Measurements from ENCODE around the gene SLC5A12. TPM values are rescaled to one million over a fixed set of nuclear protein-coding genes. Genes with fewer than 3 reads are reported as not detected.

SLC5A12 gene
- total RNA-seq, 3 donors from 2014 or later: not detected

DNA sequence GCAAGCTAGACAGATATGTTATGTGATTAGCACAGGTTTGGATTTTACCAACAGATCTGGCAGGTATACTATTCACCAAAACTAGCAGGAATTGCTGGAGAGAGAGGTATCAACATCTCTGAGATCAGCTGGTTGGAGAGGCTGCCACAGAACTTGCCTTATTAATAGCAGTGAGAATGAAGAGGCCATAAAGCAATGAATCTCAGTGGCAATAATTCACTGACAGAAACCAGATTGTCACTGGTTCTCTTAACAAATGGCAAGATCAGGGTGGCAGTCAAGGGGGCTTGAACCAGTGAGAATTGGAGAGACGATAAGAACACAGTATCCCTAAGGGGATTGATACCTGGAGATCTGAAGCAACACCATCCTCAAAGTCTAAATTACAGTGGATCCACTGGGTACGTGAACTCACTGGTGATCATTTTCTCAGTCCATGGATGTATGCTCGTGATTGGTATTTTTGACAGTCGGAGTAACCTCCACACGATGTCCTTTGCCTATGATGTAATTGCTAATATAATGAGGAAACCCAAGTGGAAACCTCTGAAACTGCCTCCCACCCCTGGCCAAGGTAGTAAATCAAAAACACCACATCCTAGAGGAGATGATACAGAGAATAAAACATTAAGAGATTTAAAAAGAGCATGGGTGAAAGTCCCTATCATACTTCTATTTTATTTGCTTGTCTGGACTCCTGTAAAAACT is 17.7 kb upstream of the SLC5A12 start:
- Mint-ChIP-seq H3K4me1 (ENCODE audit: low read depth) (no peaks in the 10 kb centered on the region), H3K36me3 (ENCODE audit: insufficient read depth) (no peaks in the 10 kb centered on the region), H3K9me3 (peaks cover 4% of the 10 kb centered on the region), H3K4me3 (no peak overlapping the region), H3K27me3 (ENCODE audit: low read depth) (no peaks in the 10 kb centered on the region)
- DNase-seq (no peak), ATAC-seq (no peak)

DNA sequence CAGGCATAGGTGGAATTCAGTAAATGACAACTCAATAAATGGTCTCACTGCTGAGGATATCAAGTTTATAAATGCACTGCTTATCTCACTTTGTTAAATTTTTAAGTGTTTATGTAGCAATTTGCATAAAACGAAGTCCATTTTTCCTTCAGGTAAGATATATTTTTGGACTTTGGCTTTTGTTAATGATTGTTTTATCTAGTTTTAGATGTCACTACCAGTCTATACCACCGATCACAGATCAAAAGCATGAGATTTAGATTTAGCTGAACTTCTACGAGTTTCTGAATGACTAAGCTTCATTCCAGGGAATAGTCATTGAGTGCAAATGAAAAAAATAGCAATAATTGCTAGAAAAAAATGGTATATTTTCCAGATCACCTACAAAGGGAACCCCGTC is 12.8 kb upstream of the SLC5A12 start:
- no peak for ATAC-seq
- no peak for DNase-seq
- no peaks in the 10 kb centered on the region for H3K36me3 Mint-ChIP-seq (ENCODE audit: insufficient read depth)
- H3K4me3 Mint-ChIP-seq: no peak overlapping the region
- peaks cover 19% of the 10 kb centered on the region for H3K9me3 Mint-ChIP-seq
- no peaks in the 10 kb centered on the region for H3K27me3 Mint-ChIP-seq (ENCODE audit: low read depth)
- H3K4me1 Mint-ChIP-seq (ENCODE audit: low read depth): no peaks in the 10 kb centered on the region

DNA sequence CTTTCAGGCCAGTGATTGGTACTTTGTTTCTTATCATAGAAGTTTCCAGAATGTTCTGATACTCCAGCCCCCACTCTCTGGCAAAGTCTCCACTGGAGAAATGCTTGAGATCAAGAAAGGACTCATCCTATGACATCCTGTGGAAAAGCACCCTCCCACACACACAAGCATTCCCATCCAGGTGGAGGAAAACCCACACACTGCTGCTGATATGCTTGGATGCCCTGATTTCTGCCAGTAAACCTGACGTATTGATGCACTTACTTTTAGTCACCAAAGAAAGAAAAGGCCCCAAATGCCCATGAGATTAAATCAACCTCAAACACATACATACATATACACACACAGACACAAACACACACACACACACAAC is 9.2 kb upstream of the SLC5A12 start:
- no peaks in the 10 kb centered on the region for H3K4me1 Mint-ChIP-seq (ENCODE audit: low read depth)
- no peaks in the 10 kb centered on the region for H3K36me3 Mint-ChIP-seq (ENCODE audit: insufficient read depth)
- no peaks in the 10 kb centered on the region for H3K27me3 Mint-ChIP-seq (ENCODE audit: low read depth)
- ATAC-seq: no peak
- peaks cover 19% of the 10 kb centered on the region for H3K9me3 Mint-ChIP-seq
- no peak overlapping the region for H3K4me3 Mint-ChIP-seq
- DNase-seq: no peak

DNA sequence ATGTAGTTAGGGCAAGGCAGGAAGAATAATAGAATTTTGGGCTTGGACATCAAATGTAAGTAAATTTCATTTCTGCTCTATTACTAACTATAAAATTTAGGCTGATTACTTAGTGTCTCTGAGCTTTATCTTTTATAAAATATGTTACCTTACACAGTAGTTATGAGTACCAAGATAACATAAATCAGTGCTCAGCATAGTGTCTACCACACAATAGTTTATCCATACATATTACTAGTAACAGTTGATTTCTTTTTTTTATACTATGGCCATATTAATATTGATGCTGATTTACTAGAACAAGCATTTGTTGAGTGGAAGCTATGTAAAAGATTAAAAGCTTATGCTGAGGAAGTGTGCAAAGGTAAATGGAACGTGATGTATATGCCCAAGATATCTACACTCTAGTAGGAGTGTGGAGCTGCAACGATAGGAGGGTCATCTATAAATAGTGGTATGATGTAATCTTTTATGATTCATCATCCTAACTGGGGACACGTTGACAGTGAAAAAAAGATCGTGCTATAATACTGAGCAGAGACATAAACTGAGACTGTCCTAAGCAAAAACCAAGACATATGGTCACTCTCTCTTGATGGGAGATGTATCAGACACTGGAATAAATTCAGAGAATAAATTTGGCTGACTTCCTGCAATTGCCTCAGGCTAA is 8.7 kb upstream of the SLC5A12 start:
- ATAC-seq (no peak), DNase-seq (no peak)
- Mint-ChIP-seq H3K9me3 (peaks cover 21% of the 10 kb centered on the region), H3K4me1 (ENCODE audit: low read depth) (no peaks in the 10 kb centered on the region), H3K36me3 (ENCODE audit: insufficient read depth) (no peaks in the 10 kb centered on the region), H3K27me3 (ENCODE audit: low read depth) (no peaks in the 10 kb centered on the region), H3K4me3 (no peak overlapping the region)

DNA sequence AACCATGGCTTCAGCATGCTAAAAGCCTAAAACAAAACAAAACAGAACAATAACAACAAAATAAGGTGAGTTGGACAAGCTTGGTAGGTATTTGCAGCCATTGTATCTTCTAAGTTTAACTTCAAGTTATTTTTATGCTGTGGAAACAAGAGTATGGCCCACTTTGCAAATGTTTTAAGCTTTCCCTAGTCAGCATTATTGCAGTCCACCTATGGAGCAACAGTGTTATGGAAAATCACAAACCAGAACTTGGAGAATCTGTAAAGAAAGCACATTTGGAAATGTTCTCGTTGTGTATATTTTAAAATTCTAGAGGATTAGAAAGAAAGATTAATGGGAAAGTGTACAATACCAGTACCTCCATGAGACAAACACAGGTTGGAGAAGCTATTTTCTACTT is 7.4 kb upstream of the SLC5A12 start:
- H3K9me3 Mint-ChIP-seq: peaks cover 23% of the 10 kb centered on the region
- H3K36me3 Mint-ChIP-seq (ENCODE audit: insufficient read depth): no peaks in the 10 kb centered on the region
- no peaks in the 10 kb centered on the region for H3K27me3 Mint-ChIP-seq (ENCODE audit: low read depth)
- ATAC-seq (no peak), DNase-seq (no peak)
- no peak overlapping the region for H3K4me3 Mint-ChIP-seq
- no peaks in the 10 kb centered on the region for H3K4me1 Mint-ChIP-seq (ENCODE audit: low read depth)

DNA sequence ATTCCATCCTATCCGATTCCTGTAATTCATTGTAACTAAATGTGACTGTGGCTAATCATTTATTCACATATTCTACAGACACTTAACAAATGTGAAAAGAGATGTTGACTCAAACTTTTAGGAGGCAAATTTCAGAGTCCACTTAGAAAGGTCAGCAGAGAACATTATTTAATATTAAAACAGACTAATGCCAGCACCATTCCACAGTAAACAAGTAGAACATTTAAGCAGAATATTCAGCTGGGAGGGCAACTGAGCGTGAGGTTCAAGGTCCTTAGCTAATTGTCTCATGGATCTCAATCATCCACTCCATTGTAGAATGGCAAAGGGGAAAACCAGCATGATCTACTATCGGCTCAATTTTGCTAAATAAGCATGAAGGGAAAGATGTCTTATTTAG is 5.1 kb upstream of the SLC5A12 start:
- H3K9me3 Mint-ChIP-seq: peaks cover 8% of the 10 kb centered on the region
- no peak for ATAC-seq
- no peak for DNase-seq
- no peak overlapping the region for H3K4me3 Mint-ChIP-seq
- H3K4me1 Mint-ChIP-seq (ENCODE audit: low read depth): no peaks in the 10 kb centered on the region
- no peaks in the 10 kb centered on the region for H3K36me3 Mint-ChIP-seq (ENCODE audit: insufficient read depth)
- H3K27me3 Mint-ChIP-seq (ENCODE audit: low read depth): no peaks in the 10 kb centered on the region

DNA sequence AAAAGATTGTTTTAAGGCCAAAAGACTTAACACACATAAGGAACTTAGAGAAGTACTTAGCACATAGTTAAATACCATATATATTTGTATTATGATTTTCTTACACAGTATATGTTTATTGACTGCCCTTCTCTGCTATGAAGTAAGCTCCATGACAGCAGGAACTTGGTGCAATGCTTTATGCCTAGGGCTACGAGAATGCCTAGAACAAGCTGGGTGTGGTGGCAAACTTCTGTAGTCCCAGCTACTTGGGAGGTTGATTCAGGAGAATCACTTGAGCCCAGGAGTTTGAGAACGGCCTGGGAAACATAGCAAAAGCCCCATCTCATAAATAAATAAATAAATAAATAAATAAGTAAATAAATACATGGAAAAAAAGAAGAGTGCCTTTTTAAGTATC is 1.9 kb downstream of the SLC5A12 start:
- Mint-ChIP-seq H3K27me3 (ENCODE audit: low read depth) (no peaks in the 10 kb centered on the region), H3K9me3 (peaks cover 4% of the 10 kb centered on the region), H3K36me3 (ENCODE audit: insufficient read depth) (no peaks in the 10 kb centered on the region), H3K4me3 (no peak overlapping the region), H3K4me1 (ENCODE audit: low read depth) (no peaks in the 10 kb centered on the region)
- no peak for ATAC-seq
- no peak for DNase-seq

DNA sequence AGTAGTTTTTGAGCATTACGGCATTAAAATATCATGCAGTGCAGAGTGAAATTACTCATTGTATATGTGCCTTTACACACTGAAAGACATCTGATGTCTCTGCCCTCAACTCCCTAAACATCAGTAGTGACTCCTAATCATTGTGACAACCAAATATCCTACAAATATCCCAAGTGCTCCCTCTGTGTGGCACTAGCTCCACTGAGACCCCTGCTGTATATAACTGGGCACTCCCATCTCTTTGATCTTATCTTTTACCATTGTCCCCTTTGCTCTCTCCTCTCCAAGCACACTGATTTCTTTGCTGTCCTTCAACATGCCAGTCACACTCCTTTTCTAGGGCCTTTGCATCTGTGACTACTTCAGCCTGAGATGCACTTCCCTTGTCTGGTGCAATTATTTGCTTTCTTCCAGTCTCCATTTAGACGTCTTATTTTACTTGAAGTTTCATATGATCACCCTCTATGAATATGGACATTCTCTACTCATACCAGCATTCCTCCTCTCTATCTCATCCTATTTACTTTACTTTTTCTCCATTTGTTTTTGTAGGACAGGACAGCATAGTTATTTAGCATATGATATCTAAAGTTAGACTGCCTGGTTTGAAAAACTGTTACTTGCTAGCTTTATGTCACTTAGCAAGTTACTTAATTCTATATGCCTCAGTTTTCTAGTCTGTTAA is 2.4 kb downstream of the SLC5A12 start:
- ATAC-seq: no peak
- Mint-ChIP-seq H3K4me3 (no peak overlapping the region), H3K4me1 (ENCODE audit: low read depth) (no peaks in the 10 kb centered on the region), H3K9me3 (peaks cover 4% of the 10 kb centered on the region), H3K27me3 (ENCODE audit: low read depth) (no peaks in the 10 kb centered on the region), H3K36me3 (ENCODE audit: insufficient read depth) (no peaks in the 10 kb centered on the region)
- no peak for DNase-seq

DNA sequence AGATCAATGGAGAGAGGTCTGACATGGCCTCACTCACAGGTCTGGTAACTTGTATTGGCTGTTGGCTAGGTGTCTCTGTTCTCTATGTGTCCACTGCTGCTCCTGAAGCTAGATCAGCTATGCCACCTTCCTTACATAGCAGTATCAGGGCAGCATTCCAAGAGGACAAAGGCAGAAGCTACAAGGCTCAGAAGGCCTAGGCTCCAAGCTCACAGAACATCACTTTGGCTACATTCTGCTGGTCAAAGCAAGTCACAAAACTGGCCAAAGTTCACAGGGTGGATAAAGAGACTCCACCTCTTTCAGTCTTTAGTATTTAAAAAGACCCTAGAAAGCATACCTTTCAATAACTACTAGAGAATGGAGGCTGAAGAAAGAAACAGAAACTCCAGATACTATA is 4.1 kb downstream of the SLC5A12 start:
- no peak for ATAC-seq
- DNase-seq: no peak
- Mint-ChIP-seq H3K9me3 (peaks cover 4% of the 10 kb centered on the region), H3K4me3 (no peak overlapping the region), H3K27me3 (ENCODE audit: low read depth) (no peaks in the 10 kb centered on the region), H3K36me3 (ENCODE audit: insufficient read depth) (no peaks in the 10 kb centered on the region), H3K4me1 (ENCODE audit: low read depth) (no peaks in the 10 kb centered on the region)

DNA sequence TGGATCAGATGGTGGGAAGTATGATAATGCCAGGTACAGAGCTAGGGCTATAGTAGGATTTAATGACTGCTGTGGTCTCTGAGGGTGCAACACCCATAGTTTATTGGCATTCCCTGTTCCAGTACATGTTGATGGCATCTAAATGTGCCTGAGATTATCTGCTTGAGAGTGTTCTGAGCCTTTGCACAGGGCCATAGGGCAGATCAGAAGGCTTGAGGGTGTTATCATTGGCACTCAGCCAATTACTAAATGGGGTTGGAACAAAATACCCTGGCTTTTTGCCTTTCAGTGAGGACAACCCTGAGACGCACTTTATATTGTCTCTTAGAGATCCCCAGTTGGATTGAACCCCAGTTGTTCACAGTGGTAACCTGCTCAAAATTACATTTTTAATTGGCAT is 6.7 kb downstream of the SLC5A12 start:
- Mint-ChIP-seq H3K9me3 (peaks cover 4% of the 10 kb centered on the region), H3K4me1 (ENCODE audit: low read depth) (no peaks in the 10 kb centered on the region), H3K27me3 (ENCODE audit: low read depth) (no peaks in the 10 kb centered on the region), H3K36me3 (ENCODE audit: insufficient read depth) (no peaks in the 10 kb centered on the region), H3K4me3 (no peak overlapping the region)
- no peak for DNase-seq
- ATAC-seq: no peak

DNA sequence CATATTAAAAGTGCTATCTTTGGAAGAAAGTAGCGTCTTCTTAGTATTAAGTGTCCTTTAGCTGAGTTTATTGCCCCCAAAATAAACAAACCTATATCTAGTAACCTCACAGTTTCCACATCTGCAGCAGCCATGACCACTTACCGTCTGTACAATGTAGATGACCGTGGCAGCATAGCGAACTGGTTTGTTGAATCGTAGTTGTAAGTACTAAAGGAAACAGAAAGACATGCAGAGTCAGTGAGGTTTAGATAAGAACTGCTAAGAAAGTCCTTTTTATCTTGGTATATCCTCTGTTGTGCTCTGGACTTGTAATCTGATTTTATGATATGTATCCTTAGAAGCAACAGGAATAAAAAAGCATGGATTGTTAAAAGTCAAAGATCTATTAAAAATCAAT is 9.4 kb downstream of the SLC5A12 start:
- DNase-seq (no peak), ATAC-seq (no peak)
- Mint-ChIP-seq H3K27me3 (ENCODE audit: low read depth) (no peaks in the 10 kb centered on the region), H3K4me3 (no peak overlapping the region), H3K4me1 (ENCODE audit: low read depth) (no peaks in the 10 kb centered on the region), H3K9me3 (no peaks in the 10 kb centered on the region), H3K36me3 (ENCODE audit: insufficient read depth) (no peaks in the 10 kb centered on the region)

DNA sequence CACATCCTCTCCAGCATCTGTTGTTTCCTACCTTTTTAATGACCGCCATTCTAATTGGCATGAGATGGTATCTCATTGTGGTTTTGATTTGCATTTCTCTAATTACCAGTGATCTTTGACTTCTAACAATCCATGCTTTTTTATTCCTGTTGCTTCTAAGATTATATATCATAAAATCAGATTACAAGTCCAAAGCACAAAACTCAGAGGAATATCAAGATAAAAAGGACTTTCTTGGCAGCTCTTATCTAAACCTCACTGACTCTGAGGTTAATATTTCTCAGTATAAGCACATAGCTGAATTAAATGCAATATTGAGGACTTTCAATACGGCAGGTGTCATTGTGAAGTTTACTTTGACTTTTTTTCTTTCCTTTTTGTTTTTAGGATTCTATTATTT is 11.4 kb downstream of the SLC5A12 start:
- Mint-ChIP-seq H3K4me1 (ENCODE audit: low read depth) (no peaks in the 10 kb centered on the region), H3K36me3 (ENCODE audit: insufficient read depth) (no peaks in the 10 kb centered on the region), H3K9me3 (no peaks in the 10 kb centered on the region), H3K4me3 (no peak overlapping the region), H3K27me3 (ENCODE audit: low read depth) (no peaks in the 10 kb centered on the region)
- no peak for ATAC-seq
- no peak for DNase-seq

DNA sequence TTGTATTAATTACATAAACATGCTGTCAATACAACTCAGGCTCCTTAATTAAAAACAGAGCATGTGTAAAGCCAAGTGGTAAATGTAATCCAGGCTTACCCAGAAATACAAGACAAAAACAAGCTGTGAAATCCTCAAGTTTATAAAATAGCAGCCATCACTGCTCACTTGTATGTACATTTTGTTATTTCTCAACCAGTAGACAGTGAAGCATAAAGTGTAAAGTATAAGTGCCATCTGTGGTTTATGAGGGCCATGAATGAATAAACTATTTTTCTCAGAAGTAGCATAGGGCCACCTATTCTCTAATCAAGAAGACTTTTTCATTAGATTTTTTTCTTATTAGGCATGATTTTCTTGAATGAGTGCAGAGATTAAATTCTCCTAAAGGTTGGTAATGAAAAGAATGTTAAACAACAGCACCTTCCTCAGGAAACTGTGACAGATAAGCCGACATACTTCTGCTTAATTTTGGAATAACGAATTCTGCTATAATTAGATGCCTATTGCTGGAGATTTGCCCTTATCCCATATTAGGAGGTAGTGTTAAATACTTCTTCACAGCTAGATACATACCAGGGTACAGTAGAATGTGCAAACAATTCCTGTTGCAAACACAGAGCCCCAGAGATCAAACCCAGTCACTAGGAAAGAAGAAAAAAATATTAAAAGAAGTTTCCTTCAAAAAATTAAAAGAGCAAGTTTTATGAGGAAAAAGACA is 13.0 kb downstream of the SLC5A12 start:
- Mint-ChIP-seq H3K36me3 (ENCODE audit: insufficient read depth) (no peaks in the 10 kb centered on the region), H3K4me3 (no peak overlapping the region), H3K4me1 (ENCODE audit: low read depth) (no peaks in the 10 kb centered on the region), H3K27me3 (ENCODE audit: low read depth) (no peaks in the 10 kb centered on the region), H3K9me3 (no peaks in the 10 kb centered on the region)
- DNase-seq (no peak), ATAC-seq (no peak)

DNA sequence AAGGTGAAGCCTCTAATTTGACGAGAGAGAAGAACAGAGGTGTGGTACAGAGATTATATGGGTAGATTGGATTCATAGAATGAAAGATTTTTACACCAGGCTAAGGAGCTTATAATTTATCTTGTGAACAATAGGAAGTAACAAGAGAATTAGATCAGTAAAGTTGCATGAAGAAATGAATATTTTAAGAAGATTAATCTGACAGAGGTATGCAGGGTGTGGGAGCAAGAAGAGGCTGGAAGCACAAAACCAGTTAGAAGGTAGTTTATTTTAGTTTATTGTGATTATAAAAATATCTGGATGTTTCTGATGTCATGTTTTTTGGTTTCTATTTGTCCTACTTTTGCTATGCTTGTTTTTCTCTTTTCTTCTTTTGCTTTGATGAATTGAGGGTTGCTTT is 15.7 kb downstream of the SLC5A12 start:
- no peaks in the 10 kb centered on the region for H3K27me3 Mint-ChIP-seq (ENCODE audit: low read depth)

More for the DNA sequence above, 15.7 kb downstream of the SLC5A12 start:
- Mint-ChIP-seq H3K4me1 (ENCODE audit: low read depth) (no peaks in the 10 kb centered on the region), H3K36me3 (ENCODE audit: insufficient read depth) (no peaks in the 10 kb centered on the region), H3K9me3 (no peaks in the 10 kb centered on the region), H3K4me3 (no peak overlapping the region)
- no peak for ATAC-seq
- DNase-seq: no peak
